Measurements from ENCODE around the gene AATF.

AATF gene

GRCh38 chr17:36930583-36930900 is 18.2 kb upstream of the AATF start:
- no peak for DNase-seq (ENCODE audit: low read depth, low spot score)

GRCh38 chr17:36931096-36931696 is 17.6 kb upstream of the AATF start:
- DNase-seq (ENCODE audit: low read depth, low spot score), result no peak

GRCh38 chr17:36931697-36932382 is 16.9 kb upstream of the AATF start:
- DNase-seq (ENCODE audit: low read depth, low spot score), result no peak

- no peak for DNase-seq (ENCODE audit: low read depth, low spot score)
Observed at GRCh38 chr17:36932383-36932693, 16.4 kb upstream of the AATF start.

- DNase-seq (ENCODE audit: low read depth, low spot score), result no peak
Observed at GRCh38 chr17:36932694-36933511, 15.9 kb upstream of the AATF start.

- DNase-seq (ENCODE audit: low read depth, low spot score), result no peak
Observed at GRCh38 chr17:36933512-36934143, 15.1 kb upstream of the AATF start.

GRCh38 chr17:36934144-36934691 is 14.5 kb upstream of the AATF start:
- DNase-seq (ENCODE audit: low read depth, low spot score), result no peak

- DNase-seq (ENCODE audit: low read depth, low spot score), result no peak
Observed at GRCh38 chr17:36934692-36935630, 13.8 kb upstream of the AATF start.

- DNase-seq (ENCODE audit: low read depth, low spot score), result no peak
Observed at GRCh38 chr17:36935671-36936454, 12.9 kb upstream of the AATF start.

GRCh38 chr17:36936455-36937000 is 12.2 kb upstream of the AATF start:
- no peak for DNase-seq (ENCODE audit: low read depth, low spot score)

GRCh38 chr17:36937001-36937958 is 11.5 kb upstream of the AATF start, which contains the start of gene LHX1:
Gene LHX1, plus strand, starts transcription at chr17:36937475. Its CDS starts 723 bp downstream, at chr17:36938198.
- DNase-seq (ENCODE audit: low read depth, low spot score), result no peak

GRCh38 chr17:36937959-36938565 is 10.7 kb upstream of the AATF start:
- no peak for DNase-seq (ENCODE audit: low read depth, low spot score)

- no peak for DNase-seq (ENCODE audit: low read depth, low spot score)
Observed at GRCh38 chr17:36938566-36939051, 10.1 kb upstream of the AATF start.

- DNase-seq (ENCODE audit: low read depth, low spot score), result no peak
Observed at GRCh38 chr17:36939052-36939801, 9.5 kb upstream of the AATF start.

GRCh38 chr17:36939802-36940312 is 8.9 kb upstream of the AATF start:
- DNase-seq (ENCODE audit: low read depth, low spot score), result no peak

- DNase-seq (ENCODE audit: low read depth, low spot score), result no peak
Observed at GRCh38 chr17:36940313-36941264, 8.2 kb upstream of the AATF start.
